Activated CD4-positive, alpha-beta T cell treated with anti-CD3 and anti-CD28 coated beads, Interleukin-2, amount 10 ng/mL, durations not matched to agents 7 days and 5 days (primary cell): Measurements from ENCODE around the gene CAMSAP3. TPM values are rescaled to one million over a fixed set of nuclear protein-coding genes. Genes with fewer than 3 reads are reported as not detected.
"Not testable (repeated sequence)": the region's sequence is repeated elsewhere in the genome, so short reads cannot be mapped to it uniquely, and the experiment has no call there.

Experiments used
- CTCF ChIA-PET: fragments of 350-600 bp; sonication (Branson Sonifier 250); formaldehyde crosslinking; loops from one replicate; lab custom pipeline; 2021; ENCODE audit warnings: antibody characterized with exemption; lab: Charles Lee
- POLR2A ChIA-PET: fragments of 350-600 bp; sonication (Branson Sonifier 250); formaldehyde crosslinking; loops from one replicate; lab custom pipeline; 2021; ENCODE audit warnings: antibody characterized with exemption; lab: Charles Lee
- DNase-seq: peaks from one replicate; pipeline ENCODE4 v3.0.0-alpha.2; 2020
- H3K27ac Mint-ChIP-seq: one replicate; pipeline ENCODE4 v1.8.0; 2021; ENCODE audit warnings: mild to moderate bottlenecking, moderate library complexity, mixed read lengths
- H3K27me3 Mint-ChIP-seq: one replicate; pipeline ENCODE4 v1.8.0; 2021; ENCODE audit warnings: mixed read lengths
- H3K36me3 Mint-ChIP-seq: one replicate; pipeline ENCODE4 v1.8.0; 2021; ENCODE audit warnings: low read depth, mixed read lengths
- H3K4me1 Mint-ChIP-seq: one replicate; pipeline ENCODE4 v1.8.0; 2021; ENCODE audit warnings: mixed read lengths
- H3K4me3 Mint-ChIP-seq: one replicate; pipeline ENCODE4 v1.8.0; 2021; ENCODE audit warnings: mild to moderate bottlenecking, moderate library complexity, mixed read lengths
- H3K9me3 Mint-ChIP-seq: one replicate; pipeline ENCODE4 v1.8.0; 2021; ENCODE audit warnings: mixed read lengths
- total RNA-seq, 2 experiments: library from RNA; stranded (reverse); gene quantifications; one replicate each; pipeline ENCODE4 v1.2.3, GENCODE V29; 2021

Gene CAMSAP3
- total RNA-seq, 2 experiments from 2014 or later = 0.21 to 0.57 TPM

GRCh38 chr19:7643031-7643415 is 47.4 kb downstream of the CAMSAP3 start:
- H3K27me3 Mint-ChIP-seq = no peaks in the 10 kb centered on the region
- H3K9me3 Mint-ChIP-seq = peaks cover 7% of the 10 kb centered on the region
- DNase-seq = no peak
- H3K4me3 Mint-ChIP-seq = no peak overlapping the region
- H3K36me3 Mint-ChIP-seq = peaks cover 36% of the 10 kb centered on the region
- H3K4me1 Mint-ChIP-seq = peaks cover 18% of the 10 kb centered on the region
- CTCF ChIA-PET = interaction anchor here (1.3 kb wide), 1 partner anchor 9 kb away, joined by 3 read pairs; no protein-coding TSS in a partner anchor
- no peak overlapping the region for H3K27ac Mint-ChIP-seq
- POLR2A ChIA-PET = no interaction called here

- POLR2A ChIA-PET = interaction anchor here (0.6 kb wide), 1 partner anchor 263 kb away, joined by 3 read pairs; no protein-coding TSS in a partner anchor
- not testable (repeated sequence) for H3K27me3 Mint-ChIP-seq, H3K4me3 Mint-ChIP-seq, H3K27ac Mint-ChIP-seq, H3K9me3 Mint-ChIP-seq
- Mint-ChIP-seq H3K4me1 (peaks cover 17% of the 10 kb centered on the region), H3K36me3 (peaks cover 35% of the 10 kb centered on the region)
- peak; percentile 23 for DNase-seq
- CTCF ChIA-PET = interaction anchor here (1.2 to 2.0 kb wide), 3 partner anchors 10 to 76 kb away, joined by 3 to 6 read pairs (median 5); partner anchors contain the start of gene TRAPPC5
Observed at GRCh38 chr19:7643629-7644549, 48.2 kb downstream of the CAMSAP3 start.

- ChIA-PET POLR2A (interaction anchor here (0.6 kb wide), 1 partner anchor 263 kb away, joined by 3 read pairs; no protein-coding TSS in a partner anchor), CTCF (interaction anchor here (1.2 to 2.0 kb wide), 3 partner anchors 9 to 76 kb away, joined by 3 to 6 read pairs (median 5); partner anchors contain the start of gene TRAPPC5)
- no peak for DNase-seq
- H3K27me3 Mint-ChIP-seq = no peaks in the 10 kb centered on the region
- H3K27ac Mint-ChIP-seq = no peak overlapping the region
- H3K4me3 Mint-ChIP-seq = no peak overlapping the region
- H3K36me3 Mint-ChIP-seq = peaks cover 29% of the 10 kb centered on the region
- H3K4me1 Mint-ChIP-seq = peaks cover 13% of the 10 kb centered on the region
- H3K9me3 Mint-ChIP-seq = peaks cover 7% of the 10 kb centered on the region
Observed at GRCh38 chr19:7644550-7644877, 48.9 kb downstream of the CAMSAP3 start.

- no peak overlapping the region for H3K27ac Mint-ChIP-seq
- POLR2A ChIA-PET = no interaction called here
- H3K27me3 Mint-ChIP-seq = no peaks in the 10 kb centered on the region
Observed at GRCh38 chr19:7645163-7645562, 49.5 kb downstream of the CAMSAP3 start.

GRCh38 chr19:7645656-7646425 is 50.2 kb downstream of the CAMSAP3 start:
- no peak for DNase-seq
- H3K9me3 Mint-ChIP-seq = no peaks in the 10 kb centered on the region
- CTCF ChIA-PET = interaction anchor here (2.0 kb wide), 1 partner anchor 8 kb away, joined by 6 read pairs; no protein-coding TSS in a partner anchor
- peaks cover under 1% of the 10 kb centered on the region for H3K27me3 Mint-ChIP-seq
- H3K27ac Mint-ChIP-seq = no peak overlapping the region
- H3K36me3 Mint-ChIP-seq = peaks cover 17% of the 10 kb centered on the region
- peaks cover 6% of the 10 kb centered on the region for H3K4me1 Mint-ChIP-seq
- no peak overlapping the region for H3K4me3 Mint-ChIP-seq
- POLR2A ChIA-PET = no interaction called here

More at GRCh38 chr19:7645163-7645562, 49.5 kb downstream of the CAMSAP3 start:
- Mint-ChIP-seq H3K4me3 (no peak overlapping the region), H3K9me3 (peaks cover under 1% of the 10 kb centered on the region), H3K4me1 (peaks cover 7% of the 10 kb centered on the region), H3K36me3 (peaks cover 22% of the 10 kb centered on the region)
- CTCF ChIA-PET = interaction anchor here (0.6 to 2.0 kb wide), 3 partner anchors 9 to 77 kb away, joined by 3 to 6 read pairs (median 3); no protein-coding TSS in a partner anchor
- DNase-seq = no peak

- Mint-ChIP-seq H3K4me3 (no peak overlapping the region), H3K27me3 (peaks cover 2% of the 10 kb centered on the region), H3K4me1 (peaks cover 6% of the 10 kb centered on the region), H3K27ac (no peak overlapping the region), H3K9me3 (no peaks in the 10 kb centered on the region), H3K36me3 (peaks cover 17% of the 10 kb centered on the region)
- no peak for DNase-seq
- ChIA-PET CTCF (no interaction called here), POLR2A (no interaction called here)
Observed at GRCh38 chr19:7646426-7646700, 50.7 kb downstream of the CAMSAP3 start.

GRCh38 chr19:7647156-7647555 is 51.5 kb downstream of the CAMSAP3 start:
- no peak overlapping the region for H3K27ac Mint-ChIP-seq
- H3K9me3 Mint-ChIP-seq = no peaks in the 10 kb centered on the region
- peaks cover 2% of the 10 kb centered on the region for H3K27me3 Mint-ChIP-seq
- H3K36me3 Mint-ChIP-seq = peaks cover 17% of the 10 kb centered on the region
- POLR2A ChIA-PET = no interaction called here
- no peak overlapping the region for H3K4me3 Mint-ChIP-seq
- H3K4me1 Mint-ChIP-seq = peaks cover 9% of the 10 kb centered on the region
- CTCF ChIA-PET = no interaction called here
- DNase-seq = no peak

GRCh38 chr19:7648265-7649014 is 52.8 kb downstream of the CAMSAP3 start:
- POLR2A ChIA-PET = no interaction called here
- no peak overlapping the region for H3K4me3 Mint-ChIP-seq
- DNase-seq = no peak
- H3K36me3 Mint-ChIP-seq = peaks cover 9% of the 10 kb centered on the region
- H3K9me3 Mint-ChIP-seq = no peaks in the 10 kb centered on the region
- CTCF ChIA-PET = interaction anchor here (0.5 to 5.5 kb wide), 4 partner anchors 11 to 32 kb away, joined by 3 to 20 read pairs (median 4); partner anchors contain the start of genes PET100, TRAPPC5 and XAB2
- H3K27ac Mint-ChIP-seq = no peak overlapping the region
- H3K4me1 Mint-ChIP-seq = peaks cover 16% of the 10 kb centered on the region
- H3K27me3 Mint-ChIP-seq = peaks cover 2% of the 10 kb centered on the region

GRCh38 chr19:7650148-7650547 is 54.5 kb downstream of the CAMSAP3 start:
- H3K4me1 Mint-ChIP-seq = peaks cover 16% of the 10 kb centered on the region
- DNase-seq = no peak
- H3K9me3 Mint-ChIP-seq = no peaks in the 10 kb centered on the region
- H3K27me3 Mint-ChIP-seq = peaks cover 2% of the 10 kb centered on the region
- ChIA-PET CTCF (interaction anchor here (0.6 to 5.5 kb wide), 5 partner anchors 17 to 385 kb away, joined by 3 to 20 read pairs (median 5); partner anchors contain the start of genes PCP2 and TRAPPC5), POLR2A (no interaction called here)
- peaks cover 4% of the 10 kb centered on the region for H3K36me3 Mint-ChIP-seq
- H3K27ac Mint-ChIP-seq = no peak overlapping the region
- H3K4me3 Mint-ChIP-seq = no peak overlapping the region

- Mint-ChIP-seq H3K27me3 (peaks cover 2% of the 10 kb centered on the region), H3K27ac (peak overlapping the region; percentile 76), H3K9me3 (no peaks in the 10 kb centered on the region), H3K4me1 (peaks cover 16% of the 10 kb centered on the region), H3K36me3 (no peaks in the 10 kb centered on the region), H3K4me3 (peak overlapping the region; percentile 47)
- CTCF ChIA-PET = interaction anchor here (0.6 to 5.5 kb wide), 8 partner anchors 10 to 161 kb away, joined by 3 to 20 read pairs (median 4); partner anchors contain the start of gene TRAPPC5
- POLR2A ChIA-PET = interaction anchor here (0.6 kb wide), 1 partner anchor 288 kb away, joined by 3 read pairs; no protein-coding TSS in a partner anchor
- DNase-seq = peak; percentile 86
Observed at GRCh38 chr19:7652061-7652641, 56.5 kb downstream of the CAMSAP3 start.

- Mint-ChIP-seq H3K27ac (no peak overlapping the region), H3K9me3 (no peaks in the 10 kb centered on the region), H3K4me1 (peaks cover 35% of the 10 kb centered on the region), H3K36me3 (no peaks in the 10 kb centered on the region), H3K27me3 (peaks cover 2% of the 10 kb centered on the region), H3K4me3 (no peak overlapping the region)
- DNase-seq = no peak
- ChIA-PET POLR2A (no interaction called here), CTCF (interaction anchor here (0.9 to 2.8 kb wide), 3 partner anchors 10 to 26 kb away, joined by 3 to 12 read pairs (median 6); partner anchors contain the start of gene TRAPPC5)
Observed at GRCh38 chr19:7654401-7654800, 58.7 kb downstream of the CAMSAP3 start.
